ENCODE data around the gene KCNK15.

DNA sequence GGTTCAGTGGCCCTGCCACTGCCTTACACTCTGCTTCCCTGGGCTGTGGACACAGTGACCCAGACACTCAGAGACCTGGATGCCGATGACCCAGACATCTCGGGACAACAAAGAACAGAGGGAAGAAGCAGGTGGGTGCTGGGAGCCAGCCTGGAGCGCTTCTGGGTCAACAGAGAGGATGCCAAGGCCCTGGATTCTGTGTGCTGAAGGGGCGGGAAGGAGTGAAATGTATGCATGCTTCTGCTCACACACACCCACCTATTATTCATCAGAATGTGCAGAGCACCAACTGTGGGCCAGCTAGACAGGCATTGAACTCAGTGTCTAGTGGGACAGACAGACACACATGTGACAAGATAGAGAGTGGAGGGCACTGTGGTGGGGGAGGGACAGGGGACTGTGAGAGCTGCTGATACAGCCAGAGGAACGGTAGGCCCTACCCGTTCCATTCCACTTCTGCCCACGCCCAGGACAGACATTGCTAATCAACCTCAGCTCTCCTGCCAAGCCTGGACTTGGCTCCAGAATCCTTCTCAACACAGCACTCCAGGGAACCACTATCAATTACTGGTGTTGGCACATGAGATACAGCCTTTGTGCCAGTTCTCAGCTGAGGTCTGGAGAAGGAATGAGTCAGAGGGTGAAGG is 20.2 kb downstream of the KCNK15 start:
- TF ChIP-seq, protein P1, sequence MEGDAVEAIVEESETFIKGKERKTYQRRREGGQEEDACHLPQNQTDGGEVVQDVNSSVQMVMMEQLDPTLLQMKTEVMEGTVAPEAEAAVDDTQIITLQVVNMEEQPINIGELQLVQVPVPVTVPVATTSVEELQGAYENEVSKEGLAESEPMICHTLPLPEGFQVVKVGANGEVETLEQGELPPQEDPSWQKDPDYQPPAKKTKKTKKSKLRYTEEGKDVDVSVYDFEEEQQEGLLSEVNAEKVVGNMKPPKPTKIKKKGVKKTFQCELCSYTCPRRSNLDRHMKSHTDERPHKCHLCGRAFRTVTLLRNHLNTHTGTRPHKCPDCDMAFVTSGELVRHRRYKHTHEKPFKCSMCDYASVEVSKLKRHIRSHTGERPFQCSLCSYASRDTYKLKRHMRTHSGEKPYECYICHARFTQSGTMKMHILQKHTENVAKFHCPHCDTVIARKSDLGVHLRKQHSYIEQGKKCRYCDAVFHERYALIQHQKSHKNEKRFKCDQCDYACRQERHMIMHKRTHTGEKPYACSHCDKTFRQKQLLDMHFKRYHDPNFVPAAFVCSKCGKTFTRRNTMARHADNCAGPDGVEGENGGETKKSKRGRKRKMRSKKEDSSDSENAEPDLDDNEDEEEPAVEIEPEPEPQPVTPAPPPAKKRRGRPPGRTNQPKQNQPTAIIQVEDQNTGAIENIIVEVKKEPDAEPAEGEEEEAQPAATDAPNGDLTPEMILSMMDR (conservative IDR thresholded peaks at IDR 0.05; ENCODE audit: low read length) = no peak
- no peak for TF ChIP-seq EZH2phosphoT487 (IDR thresholded peaks at IDR 0.05; ENCODE audit: borderline replicate concordance)
